Activated T-cell treated with anti-CD3 and anti-CD28 coated beads for 1 hour (primary cell): ENCODE data around the gene CAMTA1.
A peak's percentile ranks its signal among the peaks of the same experiment; 100 is the strongest.

Experiments used
- DNase-seq: peaks from one replicate; pipeline ENCODE4 v3.0.0-alpha.2; 2020; ENCODE audit warnings: low read depth

Gene CAMTA1

GRCh38 chr1:7040969-7041695 lies 255.9 kb downstream of the CAMTA1 start:
- DNase-seq = no peak

- DNase-seq = no peak
Observed at GRCh38 chr1:7042322-7043190, 257.3 kb downstream of the CAMTA1 start.

- DNase-seq = no peak
Observed at GRCh38 chr1:7043191-7043549, 257.9 kb downstream of the CAMTA1 start.

- DNase-seq = no peak
Observed at GRCh38 chr1:7043719-7044535, 258.7 kb downstream of the CAMTA1 start.

GRCh38 chr1:7045897-7046296 lies 260.6 kb downstream of the CAMTA1 start:
- no peak for DNase-seq

- DNase-seq = no peak
Observed at GRCh38 chr1:7046314-7046713, 261.1 kb downstream of the CAMTA1 start.

GRCh38 chr1:7046891-7047290 lies 261.6 kb downstream of the CAMTA1 start:
- DNase-seq = no peak

- no peak for DNase-seq
Observed at GRCh38 chr1:7047866-7048265, 262.6 kb downstream of the CAMTA1 start.

- no peak for DNase-seq
Observed at GRCh38 chr1:7048395-7048794, 263.1 kb downstream of the CAMTA1 start.

GRCh38 chr1:7049913-7050625 lies 264.8 kb downstream of the CAMTA1 start:
- no peak for DNase-seq

- DNase-seq = no peak
Observed at GRCh38 chr1:7050751-7051665, 265.8 kb downstream of the CAMTA1 start.

GRCh38 chr1:7052701-7053100 lies 267.4 kb downstream of the CAMTA1 start:
- no peak for DNase-seq

- DNase-seq = no peak
Observed at GRCh38 chr1:7060745-7061144, 275.5 kb downstream of the CAMTA1 start.

GRCh38 chr1:7062346-7063061 lies 277.2 kb downstream of the CAMTA1 start:
- no peak for DNase-seq

- no peak for DNase-seq
Observed at GRCh38 chr1:7063981-7064380, 278.7 kb downstream of the CAMTA1 start.

GRCh38 chr1:7068552-7068951 lies 283.3 kb downstream of the CAMTA1 start:
- DNase-seq = no peak

- no peak for DNase-seq
Observed at GRCh38 chr1:7069931-7070330, 284.7 kb downstream of the CAMTA1 start.

GRCh38 chr1:7070389-7071029 lies 285.3 kb downstream of the CAMTA1 start:
- peak; percentile 37 for DNase-seq

GRCh38 chr1:7076117-7076516 lies 290.9 kb downstream of the CAMTA1 start:
- DNase-seq = no peak

- no peak for DNase-seq
Observed at GRCh38 chr1:7076572-7076971, 291.3 kb downstream of the CAMTA1 start.
